IPS-18c (cell line): ENCODE measurements around the gene SIDT1.
"Not testable (repeated sequence)": the region's sequence is repeated elsewhere in the genome, so short reads cannot be mapped to it uniquely, and the experiment has no call there.

ENCODE experiments used
- H3K4me3 ChIP-seq: 2 replicates; pipeline ENCODE4 v1.7.0; 2013; ENCODE audit warnings: low read depth, mild to moderate bottlenecking, low read length, moderate library complexity; ENCODE audit not compliant: insufficient read depth
- H3K9me3 ChIP-seq: one replicate; pipeline ENCODE4 v1.6.1; 2013; ENCODE audit warnings: mild to moderate bottlenecking, low read length, moderate library complexity; ENCODE audit not compliant: control insufficient read depth, insufficient read depth

Gene SIDT1

DNA sequence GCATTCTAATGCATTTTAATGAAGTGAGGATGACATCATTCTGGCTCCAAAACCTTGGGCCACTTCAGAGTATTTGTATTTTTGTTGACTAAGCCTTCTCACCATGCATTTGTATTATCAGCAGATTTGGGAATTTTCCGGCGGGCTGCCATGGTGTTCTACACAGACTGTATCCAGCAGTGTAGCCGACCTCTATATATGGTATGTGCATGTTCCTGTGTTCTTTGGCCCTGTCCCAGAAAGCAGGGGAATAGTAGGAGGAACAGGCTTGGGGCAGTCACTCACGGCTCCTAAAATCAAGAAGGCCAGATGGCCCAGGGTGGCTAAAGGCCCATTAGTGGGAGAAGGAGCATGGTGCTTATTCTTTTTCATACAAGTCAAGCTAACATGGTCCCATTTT lies 83.6 kb downstream of the SIDT1 start:
- H3K4me3 ChIP-seq: no peak overlapping the region
- no peaks in the 10 kb centered on the region for H3K9me3 ChIP-seq

DNA sequence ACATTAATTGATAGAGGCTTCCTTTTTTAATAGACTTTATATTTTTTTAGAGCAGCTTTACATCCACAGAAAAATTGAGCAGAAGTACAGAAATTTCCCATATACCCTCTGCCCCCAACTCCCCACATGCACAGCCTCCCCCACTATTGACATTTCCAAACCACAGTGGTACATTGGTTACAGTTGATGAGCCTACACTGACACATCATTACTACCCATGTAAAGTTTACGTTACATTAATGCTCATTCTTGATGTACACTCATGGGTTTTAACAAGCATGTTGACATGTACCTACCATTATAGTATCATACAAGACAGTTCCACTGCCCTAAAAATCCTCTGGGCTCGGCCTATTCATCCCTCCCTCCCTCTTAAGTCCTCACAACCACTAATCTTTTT lies 85.4 kb downstream of the SIDT1 start:
- Histone ChIP-seq H3K4me3 (no peak overlapping the region), H3K9me3 (no peaks in the 10 kb centered on the region)

DNA sequence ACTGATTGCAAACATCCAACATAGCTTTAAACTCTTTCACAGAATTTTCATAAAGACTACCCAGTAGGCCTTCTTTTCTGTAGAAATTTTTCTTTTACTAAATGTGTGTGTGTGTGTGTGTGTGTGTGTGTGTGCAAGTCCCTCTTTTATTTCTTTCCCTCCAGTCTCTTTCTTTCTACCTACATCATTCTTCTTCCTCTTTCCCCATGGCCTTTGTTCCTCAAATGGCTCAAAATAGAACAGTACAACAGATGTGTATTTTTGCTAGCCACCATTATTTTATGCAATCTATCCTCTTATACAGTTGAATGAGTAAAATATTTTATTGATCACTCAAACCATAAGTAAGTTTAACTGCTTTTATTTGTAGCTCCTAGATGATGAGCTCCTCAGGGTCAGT lies 87.7 kb downstream of the SIDT1 start:
- Histone ChIP-seq H3K9me3 (no peaks in the 10 kb centered on the region), H3K4me3 (no peak overlapping the region)

DNA sequence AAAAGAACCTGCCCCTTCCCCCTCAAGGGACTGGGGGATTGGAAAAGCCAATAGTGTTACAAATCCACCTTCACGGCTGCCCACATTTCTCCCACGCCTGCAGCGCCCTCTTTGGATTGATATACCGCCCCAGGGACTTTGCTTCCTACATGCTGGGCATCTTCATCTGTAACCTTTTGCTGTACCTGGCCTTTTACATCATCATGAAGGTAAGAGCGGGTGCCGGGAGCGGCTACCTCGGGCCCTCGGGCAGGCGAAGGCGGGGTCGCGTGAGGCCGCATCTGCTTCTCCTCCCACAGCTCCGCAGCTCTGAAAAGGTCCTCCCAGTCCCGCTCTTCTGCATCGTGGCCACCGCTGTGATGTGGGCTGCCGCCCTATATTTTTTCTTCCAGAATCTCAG lies 91.0 kb downstream of the SIDT1 start:
- Histone ChIP-seq H3K9me3 (no peaks in the 10 kb centered on the region), H3K4me3 (no peak overlapping the region)

DNA sequence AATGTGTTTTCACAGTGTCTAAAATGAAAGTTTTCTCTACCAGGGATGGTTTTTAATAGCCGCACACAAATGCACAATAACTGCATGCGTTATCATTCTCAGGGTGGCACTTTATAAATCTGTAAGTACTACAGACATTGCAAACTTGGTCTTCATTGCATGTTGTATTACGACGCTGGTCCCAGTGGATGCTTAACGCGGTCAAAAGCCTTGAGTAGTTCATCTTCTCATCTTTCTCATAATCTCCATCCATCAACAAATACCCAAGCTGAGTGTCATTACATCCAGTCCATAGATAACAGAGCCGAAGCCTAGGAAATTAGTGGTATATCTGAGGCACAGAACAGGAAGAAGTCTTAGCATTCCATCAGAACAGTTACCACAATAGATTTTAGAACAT lies 91.5 kb downstream of the SIDT1 start:
- Histone ChIP-seq H3K4me3 (no peak overlapping the region), H3K9me3 (no peaks in the 10 kb centered on the region)

DNA sequence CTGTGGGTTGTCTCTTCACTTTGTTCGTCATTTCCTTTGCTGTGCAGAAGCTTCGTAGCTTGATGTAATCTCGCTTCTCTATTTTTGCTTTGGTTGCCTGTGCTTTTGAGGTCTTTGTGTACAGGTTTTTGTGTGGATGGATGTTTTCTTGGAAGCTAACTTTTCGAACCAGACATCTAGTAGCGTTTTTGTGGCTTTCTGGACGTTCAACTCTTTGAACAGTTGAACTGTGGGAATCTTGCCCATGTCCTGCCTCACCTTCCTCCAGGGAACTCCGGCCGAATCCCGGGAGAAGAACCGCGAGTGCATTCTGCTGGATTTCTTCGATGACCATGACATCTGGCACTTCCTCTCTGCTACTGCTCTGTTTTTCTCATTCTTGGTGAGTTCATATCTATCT lies 93.5 kb downstream of the SIDT1 start:
- no peak overlapping the region for H3K4me3 ChIP-seq
- H3K9me3 ChIP-seq: no peaks in the 10 kb centered on the region

DNA sequence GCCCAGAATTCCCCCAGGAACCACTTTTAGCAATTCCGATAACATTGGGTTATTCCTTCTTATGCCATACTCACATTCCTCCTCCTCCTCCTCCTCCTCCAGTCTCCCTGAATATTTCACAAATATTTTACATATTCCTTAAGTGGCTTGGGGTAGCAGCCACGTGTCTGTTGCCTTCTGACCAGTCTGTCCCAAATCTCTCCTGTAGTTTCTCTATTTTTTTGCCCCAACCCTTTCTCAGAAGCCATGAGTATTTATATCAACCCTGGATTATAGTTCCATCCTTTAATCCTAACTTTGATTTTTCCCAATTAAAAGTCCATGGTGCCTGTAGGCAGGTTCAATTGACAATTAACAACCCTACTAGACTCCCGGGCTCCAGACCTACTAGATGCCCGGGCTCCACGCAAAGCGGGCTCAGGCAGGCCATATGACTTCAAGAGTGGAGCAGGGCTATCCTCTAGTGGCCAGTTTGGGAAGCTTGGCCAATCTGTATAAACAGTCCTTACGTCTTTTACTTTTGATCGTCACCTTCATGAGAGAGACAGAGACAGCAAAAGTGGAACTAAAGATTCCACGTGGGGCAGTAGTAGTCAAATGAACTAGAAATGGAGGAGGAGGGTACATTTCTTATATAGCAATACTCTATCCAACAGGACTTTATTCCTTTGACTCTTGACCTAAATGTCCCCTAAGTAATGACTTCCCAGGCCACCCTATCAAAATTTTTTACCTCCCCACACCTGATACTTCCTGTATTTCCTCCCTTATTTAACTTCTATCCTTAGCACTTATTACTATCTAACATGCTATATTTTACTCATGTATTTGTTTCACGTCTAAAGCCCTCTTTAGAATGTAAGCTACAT lies 94.4 kb downstream of the SIDT1 start:
- H3K9me3 ChIP-seq: no peaks in the 10 kb centered on the region
- no peak overlapping the region for H3K4me3 ChIP-seq

DNA sequence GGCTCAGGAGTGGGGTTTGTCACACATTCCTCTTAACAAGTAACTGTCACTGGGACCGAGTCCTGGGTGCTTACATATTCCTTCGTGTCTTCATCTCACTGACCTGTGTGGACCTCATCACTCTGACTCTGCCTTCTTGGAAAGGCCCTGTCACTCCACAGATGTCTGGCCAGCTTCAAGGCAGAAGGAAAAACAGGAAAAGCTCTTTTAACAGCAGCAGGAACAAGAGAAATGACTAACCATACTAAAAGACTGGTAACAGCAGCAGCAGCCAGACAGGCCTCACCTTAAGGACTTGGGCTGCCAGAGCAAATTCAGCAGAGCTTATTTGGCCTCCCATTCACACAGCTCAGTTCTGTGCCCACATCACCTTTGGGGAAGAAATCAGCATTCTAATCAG lies 96.0 kb downstream of the SIDT1 start:
- Histone ChIP-seq H3K4me3 (no peak overlapping the region), H3K9me3 (no peaks in the 10 kb centered on the region)

DNA sequence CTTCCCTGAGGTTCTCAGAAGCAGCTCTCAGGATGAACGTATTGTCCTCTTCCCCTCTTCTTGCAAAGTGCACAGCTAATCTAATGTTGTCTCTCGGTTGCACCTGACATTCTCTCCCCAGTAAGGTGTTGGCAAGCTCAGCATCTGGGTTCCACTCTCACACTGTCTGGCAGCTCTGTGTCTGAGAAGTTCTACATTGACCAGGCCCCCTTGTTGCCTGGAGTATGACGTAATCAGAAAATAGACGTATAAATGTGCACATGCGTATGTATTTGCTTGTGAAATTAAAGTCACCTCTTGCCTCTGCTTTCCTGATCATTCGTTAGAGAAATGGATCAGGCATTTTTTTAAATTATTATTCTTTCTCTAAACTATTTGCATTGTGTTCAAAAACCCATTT lies 96.4 kb downstream of the SIDT1 start:
- H3K9me3 ChIP-seq: no peaks in the 10 kb centered on the region
- no peak overlapping the region for H3K4me3 ChIP-seq

DNA sequence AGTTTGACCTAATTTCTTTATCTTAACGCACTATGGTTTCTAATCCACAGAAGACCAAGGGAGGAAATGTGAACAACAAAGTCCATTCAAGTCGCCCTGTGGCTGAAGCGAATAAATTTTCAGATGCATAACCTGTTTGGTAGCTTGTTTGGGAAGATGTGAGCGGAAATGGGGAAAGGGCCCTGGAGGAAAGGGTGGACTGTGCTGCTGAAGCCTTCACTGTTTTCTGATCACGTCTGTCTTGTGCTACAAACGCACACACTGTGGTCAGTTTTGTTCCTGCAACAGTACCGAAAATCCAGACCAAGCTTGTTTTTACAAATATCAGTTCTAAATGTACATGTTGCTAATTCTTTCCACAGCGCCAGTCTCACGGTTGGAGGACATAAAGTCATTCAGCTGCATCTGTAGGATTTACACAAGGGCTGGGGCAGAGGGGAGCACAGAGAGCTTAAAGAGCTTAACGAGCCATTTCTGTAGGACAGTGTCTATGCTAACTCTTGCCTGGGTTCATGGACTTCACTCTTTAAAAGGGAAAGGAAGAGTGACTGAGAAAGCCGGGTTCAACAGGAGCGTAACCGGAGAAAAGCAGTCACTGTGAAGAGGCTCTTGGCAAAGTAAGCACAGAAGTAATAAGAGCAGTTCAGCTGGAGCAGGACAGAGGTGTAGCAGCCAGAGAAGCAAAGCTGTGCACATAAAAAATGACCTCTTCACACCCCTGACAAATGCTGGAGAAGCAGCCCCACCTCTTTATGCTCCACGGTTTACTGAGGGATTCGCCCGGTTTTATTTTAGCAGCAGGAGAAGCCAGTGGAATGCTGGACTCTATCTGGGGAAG lies 97.4 kb downstream of the SIDT1 start:
- Histone ChIP-seq H3K9me3 (no peaks in the 10 kb centered on the region), H3K4me3 (no peak overlapping the region)

DNA sequence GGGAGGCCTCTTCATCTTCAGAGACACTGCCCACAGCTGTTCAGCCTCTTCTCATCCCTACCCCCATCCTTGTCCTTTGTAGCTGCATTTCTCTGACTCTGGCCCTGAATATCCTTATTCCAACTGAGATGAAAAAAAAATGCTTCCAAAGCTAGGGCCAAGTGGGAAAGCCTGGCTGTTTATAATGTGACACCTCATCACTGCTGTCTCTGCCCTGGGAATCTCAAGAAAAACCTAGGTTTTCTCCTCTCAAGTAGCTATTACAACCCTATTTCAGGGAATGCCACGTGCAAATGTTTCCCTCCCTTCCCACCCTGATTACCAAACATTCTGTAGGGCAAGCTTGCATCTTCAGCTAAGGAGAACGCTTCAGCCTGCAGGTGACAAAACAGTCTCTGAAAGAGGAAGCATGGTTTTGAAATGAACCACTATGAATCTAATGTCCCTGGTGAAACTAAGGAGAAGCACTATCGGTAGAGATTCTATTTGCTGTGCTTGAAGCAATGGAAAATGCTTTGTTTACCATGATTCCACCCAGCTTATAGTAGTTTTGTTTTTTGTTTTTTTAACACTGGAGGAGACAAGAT lies 98.7 kb downstream of the SIDT1 start:
- H3K9me3 ChIP-seq: no peaks in the 10 kb centered on the region
- no peak overlapping the region for H3K4me3 ChIP-seq

DNA sequence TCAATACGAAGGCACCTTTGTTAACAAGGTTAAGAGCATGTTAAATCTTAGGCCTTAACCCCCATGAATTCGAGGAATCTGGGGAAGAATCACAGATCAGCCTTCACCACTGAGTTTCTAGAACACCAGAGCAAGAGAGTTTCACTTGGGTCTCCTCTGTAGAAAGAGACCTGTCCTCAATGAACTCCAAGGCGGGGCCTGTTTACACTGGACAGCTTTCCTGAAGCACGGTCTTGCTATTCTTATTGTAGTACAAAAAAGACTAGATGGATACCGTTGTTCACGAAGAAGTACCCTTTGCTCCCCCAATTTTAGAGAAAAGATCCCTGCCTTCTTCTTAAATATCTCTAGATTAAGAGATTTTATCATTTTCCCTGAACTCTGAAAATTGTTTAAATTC lies 99.2 kb downstream of the SIDT1 start:
- H3K9me3 ChIP-seq: no peaks in the 10 kb centered on the region
- no peak overlapping the region for H3K4me3 ChIP-seq

DNA sequence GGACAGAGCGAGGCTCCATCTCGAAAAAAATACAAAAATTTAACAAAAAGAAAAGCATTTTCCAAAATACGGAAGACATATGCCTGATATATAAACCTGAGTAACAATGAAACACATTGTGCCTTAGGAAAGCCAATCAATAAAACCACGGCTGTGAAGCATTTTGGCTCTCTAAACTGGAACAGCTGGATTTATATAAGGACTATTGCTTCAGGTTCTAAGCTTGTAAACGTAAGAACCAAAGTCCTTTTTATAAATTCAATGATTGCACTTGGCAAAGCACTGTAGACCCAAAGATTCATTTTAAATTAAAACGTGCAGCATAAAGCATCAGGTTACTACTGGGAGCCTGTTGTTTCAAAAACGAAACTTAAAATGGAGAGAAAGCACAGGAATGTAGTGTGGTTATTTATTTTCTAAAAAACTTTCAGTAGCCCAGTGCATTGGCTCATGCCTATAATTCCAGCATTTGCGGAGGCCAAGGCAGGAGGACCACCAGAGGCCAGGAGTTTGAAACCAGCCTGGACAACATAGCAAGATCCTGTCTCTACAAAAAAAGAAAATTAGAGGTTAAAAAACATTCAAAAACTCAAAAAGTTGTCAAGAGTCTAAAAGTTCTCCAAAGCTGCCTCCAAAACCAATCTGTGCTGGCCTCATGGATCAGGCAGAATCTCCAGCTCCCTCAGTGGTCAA lies 102.6 kb downstream of the SIDT1 start:
- H3K4me3 ChIP-seq: no peak overlapping the region

DNA sequence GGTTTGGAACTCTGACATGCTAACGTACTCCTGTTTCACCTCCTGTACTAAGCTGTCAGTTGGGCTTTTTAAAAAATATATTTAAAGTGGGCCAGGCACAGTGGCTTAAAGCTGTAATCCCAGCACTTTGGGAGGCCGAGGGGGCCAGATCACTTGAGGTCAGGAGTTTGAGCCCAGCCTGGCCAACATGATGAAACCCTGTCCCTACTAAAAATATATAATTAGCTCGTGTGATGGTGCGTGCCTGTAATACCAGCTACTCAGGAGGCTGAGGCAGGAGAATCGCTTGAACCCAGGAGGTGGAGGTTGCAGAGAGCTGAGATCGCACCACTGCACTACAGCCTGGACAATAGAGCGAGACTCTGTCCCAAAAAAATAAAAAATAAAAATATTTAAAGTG lies 103.7 kb downstream of the SIDT1 start:
- not testable (repeated sequence) for H3K4me3 ChIP-seq, H3K9me3 ChIP-seq

More for the DNA sequence above, 102.6 kb downstream of the SIDT1 start:
- peaks cover 2% of the 10 kb centered on the region for H3K9me3 ChIP-seq

DNA sequence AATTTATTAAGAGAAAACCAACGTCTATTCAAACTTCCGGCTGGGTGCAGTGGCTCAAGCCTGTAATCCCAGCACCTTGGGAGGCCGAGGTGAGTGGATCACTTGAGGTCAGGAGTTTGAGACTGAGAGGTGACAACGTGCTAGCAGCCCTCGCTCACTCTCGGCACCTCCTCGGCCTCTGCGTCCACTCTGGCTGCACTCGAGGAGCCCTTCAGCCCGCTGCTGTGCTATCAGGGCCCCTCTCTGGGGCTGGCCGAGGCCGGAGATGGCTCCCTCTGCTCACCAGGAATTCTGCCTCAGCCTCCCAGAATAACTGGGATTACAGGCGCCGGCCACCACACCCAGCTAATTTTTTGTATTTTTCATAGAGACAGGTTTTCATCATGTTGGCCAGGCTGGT lies 105.4 kb downstream of the SIDT1 start:
- Histone ChIP-seq H3K9me3 (peaks cover 4% of the 10 kb centered on the region), H3K4me3 (no peak overlapping the region)

DNA sequence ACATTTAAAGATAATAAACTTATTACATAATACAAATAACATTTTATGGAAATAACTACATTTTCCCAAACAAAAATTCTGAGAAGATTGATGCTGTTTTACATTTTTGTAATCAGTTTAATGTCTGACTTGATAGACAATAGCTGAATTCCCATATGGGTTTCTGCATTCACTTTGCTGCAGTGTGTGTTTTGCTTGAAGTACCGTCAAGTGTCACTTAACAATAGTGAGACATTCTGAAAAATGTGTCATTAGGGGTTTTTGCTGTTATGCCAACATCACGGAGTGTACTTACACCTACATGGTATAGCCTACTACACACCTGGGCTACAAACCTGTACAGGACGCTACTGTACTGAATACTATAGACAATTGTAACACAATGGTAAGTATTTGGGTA lies 106.6 kb downstream of the SIDT1 start:
- H3K4me3 ChIP-seq: no peak overlapping the region
- H3K9me3 ChIP-seq: peaks cover 4% of the 10 kb centered on the region

DNA sequence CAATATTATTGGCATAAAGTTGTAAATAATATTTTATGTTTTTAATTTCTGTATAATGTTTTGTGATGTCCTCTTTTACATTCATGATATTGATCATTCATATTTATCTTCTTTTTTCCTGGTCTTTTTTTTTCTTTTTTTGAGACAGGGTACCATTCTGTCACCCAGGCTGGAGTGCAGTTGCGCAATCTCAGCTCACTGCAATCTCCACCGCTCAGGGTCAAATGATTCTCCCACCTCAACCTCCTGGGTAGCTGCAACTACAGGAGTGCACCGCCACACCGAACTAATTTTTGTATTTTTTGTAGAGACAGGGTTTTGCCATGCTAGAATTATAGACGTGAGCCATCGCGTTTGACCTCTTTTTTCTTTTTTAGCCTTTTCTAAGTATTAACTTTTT lies 111.2 kb downstream of the SIDT1 start:
- Histone ChIP-seq H3K4me3 (no peak overlapping the region), H3K9me3 (peaks cover 5% of the 10 kb centered on the region)
